SK-N-SH treated with all-trans-retinoic acid at 6 μM for 48 hours (cell line): ENCODE data around the gene HERPUD2.

Experiments used
- ARNTL ChIP-seq: fragments of 450-650 bp; formaldehyde crosslinking; IDR thresholded peaks from 2 replicates; pipeline ENCODE4 v1.5.0; 2020; ENCODE audit warnings: low read depth, mild to moderate bottlenecking, moderate library complexity, borderline replicate concordance
- CSDC2 ChIP-seq: fragments of 250-450 bp; sonication (Bioruptor Pico); IDR thresholded peaks from 2 replicates; pipeline ENCODE4 v1.5.0; 2020; ENCODE audit warnings: mild to moderate bottlenecking, moderate library complexity
- GLIS3 ChIP-seq: fragments of 250-450 bp; sonication (Bioruptor Pico); IDR thresholded peaks from 2 replicates; pipeline ENCODE4 v1.5.0; 2020; ENCODE audit warnings: mild to moderate bottlenecking, moderate library complexity
- OSR1 ChIP-seq: fragments of 250-450 bp; sonication (Bioruptor Pico); IDR thresholded peaks from 2 replicates; pipeline ENCODE4 v1.8.0; 2022; ENCODE audit warnings: moderate library complexity, mild to moderate bottlenecking, inconsistent platforms
- SNAI2 ChIP-seq: fragments of 250-450 bp; sonication (Bioruptor Pico); IDR thresholded peaks from 2 replicates; pipeline ENCODE4 v1.5.0; 2020; ENCODE audit warnings: mild to moderate bottlenecking, moderate library complexity
- TCF4 ChIP-seq: fragments of 250-450 bp; sonication (Bioruptor Pico); IDR thresholded peaks from 2 replicates; pipeline ENCODE4 v1.8.0; 2021; ENCODE audit warnings: mild to moderate bottlenecking, moderate library complexity, borderline replicate concordance
- ZC3H10 ChIP-seq: fragments of 250-450 bp; sonication (Bioruptor Pico); IDR thresholded peaks from 2 replicates; pipeline ENCODE4 v1.5.1; 2021; ENCODE audit warnings: mild to moderate bottlenecking, moderate library complexity
- ZFP30 ChIP-seq: fragments of 450-650 bp; formaldehyde crosslinking; IDR thresholded peaks from 2 replicates; pipeline ENCODE4 v1.5.0; 2022; ENCODE audit warnings: mild to moderate bottlenecking, moderate library complexity
- ZNF565 ChIP-seq: fragments of 450-650 bp; formaldehyde crosslinking; conservative IDR thresholded peaks from 2 replicates; pipeline ENCODE4 v1.5.0; 2020; ENCODE audit warnings: low read depth, mild to moderate bottlenecking, moderate library complexity
- ZNF70 ChIP-seq: fragments of 450-650 bp; formaldehyde crosslinking; IDR thresholded peaks from 2 replicates; pipeline ENCODE4 v1.5.0; 2020; ENCODE audit warnings: mild to moderate bottlenecking, moderate library complexity
- ZNF8 ChIP-seq: fragments of 450-650 bp; formaldehyde crosslinking; IDR thresholded peaks from 2 replicates; pipeline ENCODE4 v1.5.0; 2020; ENCODE audit warnings: mild to moderate bottlenecking, moderate library complexity
- TF ChIP-seq, protein P1 (sequence below): fragments of 250-450 bp; sonication (Bioruptor Pico); IDR thresholded peaks from 2 replicates; pipeline ENCODE4 v1.8.0; 2020; ENCODE audit warnings: mild to moderate bottlenecking, moderate library complexity, borderline replicate concordance
- TF ChIP-seq, protein P2 (sequence below): fragments of 250-450 bp; sonication (Bioruptor Pico); IDR thresholded peaks from 2 replicates; pipeline ENCODE4 v1.5.1; 2020; ENCODE audit warnings: low read depth, mild to moderate bottlenecking, moderate library complexity

- TF ChIP-seq ZC3H10: no peak
- no peak for TF ChIP-seq CSDC2 (CRISPR knock-in tag)
- no peak for TF ChIP-seq OSR1 (CRISPR knock-in tag)
- TF ChIP-seq, protein P1, sequence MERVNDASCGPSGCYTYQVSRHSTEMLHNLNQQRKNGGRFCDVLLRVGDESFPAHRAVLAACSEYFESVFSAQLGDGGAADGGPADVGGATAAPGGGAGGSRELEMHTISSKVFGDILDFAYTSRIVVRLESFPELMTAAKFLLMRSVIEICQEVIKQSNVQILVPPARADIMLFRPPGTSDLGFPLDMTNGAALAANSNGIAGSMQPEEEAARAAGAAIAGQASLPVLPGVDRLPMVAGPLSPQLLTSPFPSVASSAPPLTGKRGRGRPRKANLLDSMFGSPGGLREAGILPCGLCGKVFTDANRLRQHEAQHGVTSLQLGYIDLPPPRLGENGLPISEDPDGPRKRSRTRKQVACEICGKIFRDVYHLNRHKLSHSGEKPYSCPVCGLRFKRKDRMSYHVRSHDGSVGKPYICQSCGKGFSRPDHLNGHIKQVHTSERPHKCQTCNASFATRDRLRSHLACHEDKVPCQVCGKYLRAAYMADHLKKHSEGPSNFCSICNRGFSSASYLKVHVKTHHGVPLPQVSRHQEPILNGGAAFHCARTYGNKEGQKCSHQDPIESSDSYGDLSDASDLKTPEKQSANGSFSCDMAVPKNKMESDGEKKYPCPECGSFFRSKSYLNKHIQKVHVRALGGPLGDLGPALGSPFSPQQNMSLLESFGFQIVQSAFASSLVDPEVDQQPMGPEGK: no peak
- TF ChIP-seq SNAI2: no peak
- TF ChIP-seq ZNF8: no peak
- TF ChIP-seq ZNF70: no peak
- TF ChIP-seq ZFP30 (CRISPR knock-in tag): no peak
- TF ChIP-seq ZNF565 (CRISPR knock-in tag): no peak
- TF ChIP-seq, protein P2, sequence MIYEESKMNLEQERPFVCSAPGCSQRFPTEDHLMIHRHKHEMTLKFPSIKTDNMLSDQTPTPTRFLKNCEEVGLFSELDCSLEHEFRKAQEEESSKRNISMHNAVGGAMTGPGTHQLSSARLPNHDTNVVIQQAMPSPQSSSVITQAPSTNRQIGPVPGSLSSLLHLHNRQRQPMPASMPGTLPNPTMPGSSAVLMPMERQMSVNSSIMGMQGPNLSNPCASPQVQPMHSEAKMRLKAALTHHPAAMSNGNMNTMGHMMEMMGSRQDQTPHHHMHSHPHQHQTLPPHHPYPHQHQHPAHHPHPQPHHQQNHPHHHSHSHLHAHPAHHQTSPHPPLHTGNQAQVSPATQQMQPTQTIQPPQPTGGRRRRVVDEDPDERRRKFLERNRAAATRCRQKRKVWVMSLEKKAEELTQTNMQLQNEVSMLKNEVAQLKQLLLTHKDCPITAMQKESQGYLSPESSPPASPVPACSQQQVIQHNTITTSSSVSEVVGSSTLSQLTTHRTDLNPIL (CRISPR knock-in tag): no peak
- no peak for TF ChIP-seq TCF4 (CRISPR knock-in tag)
- no peak for TF ChIP-seq ARNTL (CRISPR knock-in tag)
- TF ChIP-seq GLIS3 (CRISPR knock-in tag): no peak
Measured at GRCh38 chr7:35624299-35625186, 70.4 kb downstream of the HERPUD2 start.
